Measurements from ENCODE around the gene AKAP6.

Gene AKAP6

GRCh38 chr14:32645551-32645950, 316.5 kb downstream of the AKAP6 start:
- no peak overlapping the region for H3K4me3 ChIP-seq (ENCODE audit: low read depth, low read length)
- DNase-seq (ENCODE audit: low read depth) = no peak
- TF ChIP-seq CTCF (IDR thresholded peaks at IDR 0.05; ENCODE audit: low read depth, low read length, missing control alignments) = no peak

GRCh38 chr14:32648434-32648833, 319.3 kb downstream of the AKAP6 start:
- no peak for TF ChIP-seq CTCF (IDR thresholded peaks at IDR 0.05; ENCODE audit: low read depth, low read length, missing control alignments)
- no peak for DNase-seq (ENCODE audit: low read depth)
- H3K4me3 ChIP-seq (ENCODE audit: low read depth, low read length) = no peak overlapping the region

DNA sequence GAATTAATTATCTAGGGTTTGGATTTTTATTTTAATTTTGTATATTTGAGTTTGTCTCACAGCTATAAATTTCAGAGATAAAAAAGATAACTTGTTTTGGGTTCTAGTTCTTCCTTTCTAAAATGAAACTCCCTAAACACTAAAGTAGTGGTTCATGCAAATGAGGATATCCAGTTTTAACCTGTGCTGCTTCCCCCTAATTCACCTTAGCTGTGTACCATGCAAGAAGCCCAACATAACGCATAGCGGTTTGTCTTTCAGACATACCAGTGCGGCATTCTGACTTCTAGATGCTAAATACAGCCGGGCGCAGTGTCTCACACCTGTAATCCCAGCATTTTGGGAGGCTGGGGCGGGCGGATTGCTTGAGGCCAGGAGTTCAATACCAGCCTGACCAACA, 320.9 kb downstream of the AKAP6 start:
- TF ChIP-seq CTCF (IDR thresholded peaks at IDR 0.05; ENCODE audit: low read depth, low read length, missing control alignments) = no peak
- H3K4me3 ChIP-seq (ENCODE audit: low read depth, low read length) = no peak overlapping the region
- DNase-seq (ENCODE audit: low read depth) = no peak

DNA sequence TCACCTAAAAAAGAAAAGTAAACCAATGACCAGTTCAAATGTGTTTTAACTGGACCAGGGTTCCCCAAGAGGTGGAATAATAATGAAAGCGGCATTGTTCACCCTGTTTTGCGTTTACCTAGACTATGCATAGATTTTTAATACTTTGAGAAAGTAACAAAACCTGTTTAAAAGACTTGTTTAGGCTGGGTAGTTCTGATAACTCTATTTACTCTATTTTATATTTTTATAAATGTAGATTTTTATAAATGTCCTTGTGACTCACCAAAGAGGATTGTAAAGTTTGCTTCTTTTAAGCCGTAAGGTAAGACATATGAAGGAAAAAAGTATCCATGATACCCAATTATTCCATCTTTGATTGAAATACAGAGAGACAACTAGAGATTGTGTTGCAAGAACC, 321.6 kb downstream of the AKAP6 start:
- no peak overlapping the region for H3K4me3 ChIP-seq (ENCODE audit: low read depth, low read length)
- TF ChIP-seq CTCF (IDR thresholded peaks at IDR 0.05; ENCODE audit: low read depth, low read length, missing control alignments) = no peak
- DNase-seq (ENCODE audit: low read depth) = no peak

DNA sequence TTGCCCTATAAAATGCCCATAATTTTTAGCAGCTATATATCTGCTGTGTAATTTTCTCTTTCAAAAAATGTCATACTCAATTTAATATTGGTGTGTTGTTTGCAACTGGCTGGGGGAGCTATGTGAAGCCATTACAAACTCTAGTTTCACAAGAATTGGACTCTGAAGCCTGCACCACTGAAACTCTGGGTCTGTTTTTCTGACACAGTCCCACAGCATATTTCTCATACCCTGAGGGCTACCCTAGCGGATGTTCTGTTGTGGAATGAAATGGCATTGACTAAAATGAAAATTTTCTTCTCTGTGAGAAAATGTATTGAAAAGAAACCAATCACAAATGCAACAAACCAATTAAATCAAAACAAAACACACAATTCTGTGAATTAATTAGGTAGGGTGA, 325.0 kb downstream of the AKAP6 start:
- DNase-seq (ENCODE audit: low read depth) = peak; percentile 19
- no peak overlapping the region for H3K4me3 ChIP-seq (ENCODE audit: low read depth, low read length)
- no peak for TF ChIP-seq CTCF (IDR thresholded peaks at IDR 0.05; ENCODE audit: low read depth, low read length, missing control alignments)

- DNase-seq (ENCODE audit: low read depth) = no peak
- TF ChIP-seq CTCF (IDR thresholded peaks at IDR 0.05; ENCODE audit: low read depth, low read length, missing control alignments) = no peak
- H3K4me3 ChIP-seq (ENCODE audit: low read depth, low read length) = no peak overlapping the region
Observed at GRCh38 chr14:32656601-32657000, 327.5 kb downstream of the AKAP6 start.

- DNase-seq (ENCODE audit: low read depth) = peak; percentile 37
- no peak overlapping the region for H3K4me3 ChIP-seq (ENCODE audit: low read depth, low read length)
Observed at GRCh38 chr14:32657081-32657480, 328.0 kb downstream of the AKAP6 start.

More at GRCh38 chr14:32657081-32657480, 328.0 kb downstream of the AKAP6 start:
- TF ChIP-seq CTCF (IDR thresholded peaks at IDR 0.05; ENCODE audit: low read depth, low read length, missing control alignments) = no peak

Measured in GM12864 (cell line).